CD4-positive, alpha-beta T cell treated with Interleukin-6 at 100 ng/mL for 8 hours (primary cell): ENCODE results near the gene WDPCP.
"Not testable (repeated sequence)": the region's sequence is repeated elsewhere in the genome, so short reads cannot be mapped to it uniquely, and the experiment has no call there.

Experiments used
- DNase-seq: peaks from one replicate; pipeline ENCODE4 v3.0.0-alpha.2; 2020; ENCODE audit warnings: mixed read lengths, low spot score

The WDPCP gene

DNA sequence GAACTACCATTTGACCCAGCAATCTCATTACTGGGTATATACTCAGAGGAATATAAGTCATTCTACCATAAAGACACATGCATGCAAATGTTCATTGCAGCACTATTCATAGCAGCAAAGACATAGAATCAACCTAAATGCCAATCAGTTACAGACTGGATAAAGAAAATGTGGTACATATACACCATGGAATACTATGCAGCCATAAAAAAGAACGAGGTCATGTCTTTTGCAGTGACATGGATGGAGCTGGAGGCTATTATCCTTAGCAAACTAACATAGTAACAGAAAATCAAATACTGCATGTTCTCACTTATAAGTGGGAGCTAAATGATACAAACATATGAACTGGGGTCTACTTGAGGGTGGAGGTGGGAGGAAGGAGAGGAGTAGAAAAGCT, 230.6 kb downstream of the WDPCP start:
- not testable (repeated sequence) for DNase-seq

DNA sequence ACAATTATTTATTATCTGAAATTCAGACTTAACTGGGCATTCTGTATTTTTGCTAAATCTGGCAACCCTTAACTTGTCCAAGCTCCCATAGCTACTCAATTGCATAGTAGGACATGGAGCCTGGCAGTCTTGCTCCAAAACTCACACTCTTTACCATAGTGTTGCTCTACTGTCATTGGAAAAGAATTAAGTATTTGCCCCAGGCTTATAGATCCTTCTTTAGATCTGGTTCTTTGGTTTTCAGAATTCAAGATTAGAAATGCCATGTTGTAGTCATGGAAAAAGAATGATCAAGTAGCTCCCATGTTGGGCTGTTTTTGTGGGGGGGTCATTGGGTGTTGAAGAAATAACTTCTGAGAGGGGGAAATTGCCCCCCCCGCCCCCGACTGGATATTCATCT, 240.9 kb downstream of the WDPCP start:
- DNase-seq = no peak

DNA sequence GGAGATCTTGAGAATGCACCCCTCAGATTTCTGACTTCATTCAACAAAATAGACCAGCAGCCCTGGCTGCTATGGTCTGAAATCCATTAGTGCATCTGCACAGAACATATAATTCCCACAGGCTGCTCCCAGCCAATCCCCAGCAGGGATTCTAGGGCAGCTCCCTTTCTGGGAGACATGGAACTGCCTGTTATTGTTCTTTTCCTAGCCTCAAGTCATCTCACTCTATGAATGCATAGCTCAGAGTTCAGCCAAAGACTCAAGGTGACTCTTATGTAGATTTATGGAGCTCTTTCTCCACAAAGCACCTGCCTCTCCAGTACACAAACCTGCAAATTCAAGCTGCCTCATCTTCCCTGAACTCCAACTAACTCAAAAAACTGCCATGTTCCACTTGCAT, 241.9 kb downstream of the WDPCP start:
- no peak for DNase-seq

- DNase-seq = no peak
Measured at GRCh38 chr2:63345285-63345633, 243.0 kb downstream of the WDPCP start.

DNA sequence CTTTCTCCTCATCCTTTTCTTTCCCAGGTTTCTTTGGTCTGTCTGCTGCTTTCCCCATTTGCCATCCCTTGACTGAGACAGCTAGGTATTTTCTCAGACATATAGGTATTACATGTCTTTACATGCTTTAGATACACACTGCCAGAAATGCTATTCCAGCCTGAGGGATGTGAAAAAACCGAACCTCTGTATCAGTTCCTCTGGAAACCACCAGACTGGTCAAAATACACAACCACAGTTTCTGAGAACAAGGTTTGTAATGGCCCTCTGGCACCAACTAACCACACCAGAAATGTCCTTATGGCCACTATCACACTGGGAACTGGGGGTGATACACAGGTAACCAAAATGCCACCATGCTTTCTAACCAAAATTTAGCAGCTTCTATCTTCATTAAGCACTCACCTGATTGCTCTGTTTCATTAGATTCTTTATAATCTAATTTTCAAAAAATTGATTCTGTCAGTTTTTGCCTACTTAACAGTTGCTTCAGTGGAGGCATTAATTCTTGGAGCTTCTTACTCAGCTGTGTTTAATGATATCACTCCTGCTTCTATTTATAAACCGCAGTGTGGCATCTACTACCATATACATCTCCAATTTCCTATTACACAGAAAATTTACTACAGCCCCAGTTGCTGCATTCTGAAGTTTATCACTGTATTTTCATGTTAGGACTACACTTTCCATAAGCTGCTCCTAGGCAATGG, 243.5 kb downstream of the WDPCP start:
- DNase-seq = no peak

GRCh38 chr2:63343397-63344109, 244.7 kb downstream of the WDPCP start:
- DNase-seq = no peak

GRCh38 chr2:63340443-63340842, 247.8 kb downstream of the WDPCP start:
- DNase-seq = no peak

GRCh38 chr2:63334910-63335309, 253.4 kb downstream of the WDPCP start:
- DNase-seq = no peak

DNA sequence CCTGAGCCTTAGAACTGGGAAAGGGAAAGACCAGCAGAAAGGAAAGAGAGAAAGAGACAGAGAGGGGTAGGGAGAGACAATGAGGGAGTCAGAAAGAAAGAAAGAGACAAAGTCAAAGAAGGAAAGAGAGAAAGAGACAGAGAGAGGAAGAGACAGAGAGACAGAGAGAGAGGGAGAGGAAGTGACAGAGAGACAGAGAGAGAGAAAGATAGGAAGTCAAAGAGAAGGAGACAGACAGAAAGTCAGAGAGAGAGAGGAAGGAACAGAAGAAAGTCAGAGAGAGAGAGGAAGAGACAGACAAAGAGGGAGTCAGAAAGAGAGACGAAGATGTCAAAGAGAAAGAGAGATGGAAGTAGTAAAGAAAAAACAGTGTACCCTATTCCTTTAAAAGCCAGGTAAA, 261.8 kb downstream of the WDPCP start:
- no peak for DNase-seq

GRCh38 chr2:63323662-63324061, 264.6 kb downstream of the WDPCP start:
- not testable (repeated sequence) for DNase-seq

DNA sequence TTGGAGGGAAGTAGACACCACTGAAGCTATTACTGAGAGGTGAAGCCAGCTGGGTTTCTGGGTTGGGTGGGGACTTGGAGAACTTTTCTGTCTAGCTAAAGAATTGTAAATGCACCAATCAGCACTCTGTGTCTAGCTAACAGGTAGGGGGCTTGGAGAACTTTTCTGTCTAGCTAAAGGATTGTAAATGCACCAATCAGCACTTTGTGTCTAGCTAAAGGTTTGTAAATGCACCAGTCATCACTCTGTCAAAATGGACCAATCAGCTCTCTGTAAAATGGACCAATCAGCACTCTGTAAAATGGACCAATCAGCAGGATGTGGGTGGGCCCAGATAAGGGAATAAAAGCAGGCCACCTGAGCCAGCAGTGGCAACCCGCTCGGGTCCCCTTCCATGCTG, 266.3 kb downstream of the WDPCP start:
- not testable (repeated sequence) for DNase-seq

GRCh38 chr2:63320669-63321068, 267.6 kb downstream of the WDPCP start:
- no peak for DNase-seq

GRCh38 chr2:63310614-63311013, 277.7 kb downstream of the WDPCP start:
- DNase-seq = no peak

GRCh38 chr2:63301481-63301880, 286.8 kb downstream of the WDPCP start:
- no peak for DNase-seq

DNA sequence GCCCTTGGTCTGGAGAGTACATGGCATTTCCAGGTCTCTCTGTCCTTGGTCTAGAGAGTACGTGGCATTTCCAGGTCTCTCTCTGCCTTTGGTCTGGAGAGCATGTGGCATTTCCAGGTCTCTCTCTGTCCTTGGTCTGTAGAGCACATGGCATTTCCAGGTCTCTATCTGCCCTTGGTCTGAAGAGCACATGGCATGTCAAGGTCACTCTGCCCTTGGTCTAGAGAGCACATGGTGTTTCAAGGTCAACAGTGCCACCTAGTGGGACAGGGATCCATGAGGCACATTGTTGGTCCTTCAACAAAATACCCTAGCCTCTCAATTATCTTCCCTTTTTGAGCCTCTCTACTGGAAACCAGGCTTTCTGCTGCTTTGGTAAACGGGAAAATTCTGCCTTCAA, 287.4 kb downstream of the WDPCP start:
- no peak for DNase-seq

DNA sequence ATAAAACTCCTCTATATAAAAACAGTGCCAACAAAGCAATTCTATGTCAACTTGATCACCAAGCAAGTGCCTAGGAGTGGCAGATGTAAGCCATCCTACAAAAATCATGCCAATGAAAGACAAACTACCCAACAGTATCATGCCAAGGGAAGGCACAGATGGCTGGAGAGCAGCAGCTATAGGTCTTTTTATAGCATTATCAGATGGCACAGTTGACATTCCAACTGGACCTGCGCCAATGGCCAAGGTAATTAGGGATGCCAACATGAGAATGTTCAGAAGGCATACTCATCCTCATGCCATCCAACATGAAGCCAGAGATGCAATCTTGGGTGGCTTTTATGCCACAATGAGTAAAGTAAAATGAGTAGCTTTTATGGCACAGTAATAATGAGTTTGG, 300.3 kb downstream of the WDPCP start:
- DNase-seq = no peak

GRCh38 chr2:63286520-63286919, 301.8 kb downstream of the WDPCP start:
- DNase-seq = not testable (repeated sequence)

- no peak for DNase-seq
Measured at GRCh38 chr2:63283273-63283672, 305.0 kb downstream of the WDPCP start.

DNA sequence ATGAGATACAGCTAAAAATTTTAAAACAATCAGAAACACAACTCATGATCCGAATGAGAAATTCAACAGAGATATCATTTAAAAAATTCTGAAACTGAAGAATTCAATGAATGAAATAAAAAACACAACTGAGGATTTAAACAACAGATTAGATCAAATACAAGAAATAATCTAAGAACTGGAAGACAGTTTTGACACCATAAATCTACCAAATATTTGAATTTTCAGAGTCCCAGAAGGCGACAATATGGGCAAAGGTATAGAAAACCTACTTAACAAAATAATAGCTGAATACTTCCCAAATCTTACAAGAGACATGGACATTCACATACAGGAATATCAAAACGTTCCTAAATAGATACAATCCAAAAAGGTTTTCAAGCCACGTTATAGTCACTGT, 315.7 kb downstream of the WDPCP start:
- DNase-seq = no peak

- no peak for DNase-seq
Measured at GRCh38 chr2:63270717-63271116, 317.6 kb downstream of the WDPCP start.

GRCh38 chr2:63268946-63269345, 319.3 kb downstream of the WDPCP start:
- no peak for DNase-seq

DNA sequence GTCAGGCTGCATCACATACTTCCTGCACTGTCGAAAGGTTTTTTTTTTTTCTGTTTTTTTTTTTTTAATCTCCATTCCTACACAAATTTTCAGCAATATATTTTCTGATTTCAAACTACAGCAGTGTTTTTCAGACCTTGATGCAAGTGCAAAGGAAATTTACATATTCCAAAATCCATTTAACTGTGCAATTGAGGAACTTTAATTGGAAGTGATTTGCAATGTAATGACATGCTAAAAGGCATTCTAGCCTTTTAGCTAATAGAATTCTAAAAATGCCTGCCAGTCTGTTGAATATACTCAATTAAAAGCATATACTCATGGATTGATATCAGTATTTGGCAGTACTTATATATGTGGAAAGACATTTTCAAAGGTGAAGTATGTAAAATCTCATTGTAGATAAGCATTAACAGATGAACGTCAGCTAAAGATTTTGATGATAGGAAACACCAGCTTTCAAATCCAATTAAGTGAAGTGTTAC, 327.1 kb downstream of the WDPCP start:
- no peak for DNase-seq

DNA sequence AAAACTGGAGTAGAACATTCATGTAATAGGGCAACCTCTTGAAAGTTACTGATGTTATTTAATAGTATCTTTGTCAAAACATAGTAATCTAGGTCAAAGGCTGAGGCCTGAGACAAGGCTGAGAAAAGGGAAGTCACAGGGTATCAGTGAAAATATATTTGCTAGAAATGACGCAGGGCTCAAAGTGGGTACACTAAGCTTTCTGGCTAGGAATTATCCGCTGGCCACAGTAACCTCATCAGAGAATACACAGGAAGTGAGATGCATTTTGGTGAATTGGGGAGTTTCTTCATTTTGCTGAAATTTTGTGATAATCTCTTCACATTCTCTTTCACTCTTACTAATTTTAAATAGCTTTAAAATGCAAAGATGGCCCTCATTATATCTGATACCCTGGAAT, 330.8 kb downstream of the WDPCP start:
- no peak for DNase-seq

DNA sequence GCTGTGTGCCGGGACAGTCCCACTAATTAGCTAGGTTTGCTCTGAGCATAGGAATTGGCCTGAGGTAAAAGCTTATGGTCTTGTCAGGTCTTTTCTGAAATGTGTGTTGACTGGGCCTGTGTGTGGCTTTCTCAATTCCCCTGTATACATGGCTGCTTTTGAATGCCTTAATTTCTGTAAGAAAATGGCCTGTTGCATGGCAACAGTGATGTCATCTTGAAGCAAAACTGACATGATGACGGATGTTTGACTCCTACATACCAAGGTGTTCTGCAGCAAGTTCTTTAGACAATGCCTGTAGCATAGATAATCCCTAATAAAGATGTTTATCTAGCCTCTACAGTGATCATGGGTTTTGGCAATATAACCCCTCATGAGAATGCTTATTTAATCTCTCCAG, 339.1 kb downstream of the WDPCP start:
- DNase-seq = no peak
